PC-9 (cell line): ENCODE measurements around the gene LRRC14B.

Experiments
- CTCF ChIP-seq: fragments of 200-600 bp; sonication (generic); conservative IDR thresholded peaks from 2 replicates; pipeline ENCODE4 v1.6.1; 2017; ENCODE audit warnings: mixed run types, antibody characterized with exemption, mild to moderate bottlenecking, moderate library complexity
- EZH2 ChIP-seq: fragments of 200-600 bp; sonication (generic); IDR thresholded peaks from 2 replicates; pipeline ENCODE4 v1.8.0; 2017; ENCODE audit warnings: antibody characterized with exemption, low read depth

DNA sequence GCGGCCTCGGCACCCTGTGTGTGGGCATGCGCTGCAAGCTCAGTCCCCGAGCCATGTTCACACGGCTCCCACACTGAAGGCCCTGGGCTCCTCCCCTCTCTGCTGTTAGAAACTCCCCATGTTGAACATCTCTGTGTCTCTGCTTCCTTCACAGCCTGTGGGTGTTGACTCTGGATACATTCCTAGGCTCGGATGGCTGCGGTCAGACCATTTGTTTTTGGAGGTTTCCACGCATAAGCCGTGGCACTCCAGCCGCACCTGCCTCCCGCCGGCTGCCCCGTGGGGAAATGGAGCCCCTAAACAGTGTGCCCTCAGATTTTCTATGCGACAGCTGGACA is 31.2 kb upstream of the LRRC14B start:
- TF ChIP-seq CTCF (no peak), EZH2 (no peak; the same call in 1 of the 2 replicates)
